Natural killer cell (primary cell): Measurements from ENCODE around the gene NT5C3B. TPM values are rescaled to one million over a fixed set of nuclear protein-coding genes. Genes with fewer than 3 reads are reported as not detected.

ENCODE experiments used
- ATAC-seq, 3 donors: fragments of 150-1000 bp in 2 of 3; fragments of 200-7000 bp in 1 of 3; cut with Tn5 transposase; 1 replicate in 1 of 3; 2 replicates in 2 of 3; pipeline ENCODE4 v1.10.0; 2021; ENCODE audit warnings: mild to moderate bottlenecking in 2 of 3, moderate library complexity in 2 of 3
- DNase-seq, 2 donors: peaks; one replicate each; pipeline versions ENCODE4 v3.0.0 to v3.0.0-alpha.2; 2013 to 2021; ENCODE audit warnings: mixed read lengths in 1 of 2
- H3K27ac ChIP-seq: one replicate; pipeline ENCODE4 v1.5.1; 2013; ENCODE audit warnings: mild to moderate bottlenecking, low read length
- H3K27me3 ChIP-seq: one replicate; pipeline ENCODE4 v1.6.1; 2013; ENCODE audit warnings: low read length; ENCODE audit not compliant: control insufficient read depth, insufficient read depth
- H3K36me3 ChIP-seq: one replicate; pipeline ENCODE4 v1.6.1; 2013; ENCODE audit warnings: low read length; ENCODE audit not compliant: control insufficient read depth, insufficient read depth
- H3K4me1 ChIP-seq: one replicate; pipeline ENCODE4 v1.6.1; 2013; ENCODE audit warnings: low read length; ENCODE audit not compliant: control insufficient read depth, insufficient read depth
- H3K4me3 ChIP-seq: one replicate; pipeline ENCODE4 v1.5.1; 2013; ENCODE audit warnings: low read length
- H3K9me3 ChIP-seq: one replicate; pipeline ENCODE4 v1.6.1; 2013; ENCODE audit warnings: low read length; ENCODE audit not compliant: control insufficient read depth, insufficient read depth
- H3K27ac Mint-ChIP-seq, 2 donors: one replicate each; pipeline ENCODE4 v1.8.0; 2022; ENCODE audit warnings: mild to moderate bottlenecking in 2 of 2, mixed read lengths in 2 of 2, moderate library complexity in 1 of 2
- H3K27me3 Mint-ChIP-seq, 2 donors: one replicate each; pipeline ENCODE4 v1.8.0; 2022; ENCODE audit warnings: low read depth in 2 of 2, mixed read lengths in 2 of 2
- H3K36me3 Mint-ChIP-seq: one replicate; pipeline ENCODE4 v1.8.0; 2022; ENCODE audit warnings: mixed read lengths
- H3K4me1 Mint-ChIP-seq, 2 donors: one replicate each; pipeline ENCODE4 v1.8.0; 2022; ENCODE audit warnings: mixed read lengths in 2 of 2
- H3K4me3 Mint-ChIP-seq: one replicate; pipeline ENCODE4 v1.8.0; 2022; ENCODE audit warnings: mild to moderate bottlenecking, moderate library complexity, mixed read lengths
- H3K9me3 Mint-ChIP-seq, 2 donors: one replicate each; pipeline ENCODE4 v1.8.0; 2022; ENCODE audit warnings: mixed read lengths in 2 of 2
- CTCF ChIP-seq: fragments of 200-600 bp; IDR thresholded peaks from one replicate; pipeline ENCODE4 v1.8.0; 2022; ENCODE audit warnings: antibody characterized with exemption
- WGBS: methylation state at CpG from one replicate; pipeline ENCODE4 v1.1.7; 2013; ENCODE audit warnings: missing lambda C conversion rate; ENCODE audit not compliant: insufficient coverage; 5-methylcytosine and 5-hydroxymethylcytosine counted together
- intact Hi-C: fragments of 100-400 bp; cut with micrococcal nuclease; formaldehyde crosslinking; loops from one replicate; pipeline ENCODE4 v1.14.2; 2022
- total RNA-seq, 4 donors: library from RNA; stranded (reverse); fragments of 120-200 nt in 1 of 4; gene quantifications; one replicate each; pipeline versions ENCODE4 v1.2.3 to v1.2.4, GENCODE V29; 2013 to 2022

NT5C3B gene
- total RNA-seq, 3 donors from 2014 or later (not counting 1 experiment from before 2014, with no cell fraction given): 9.1 to 10.0 (median 9.8) TPM

GRCh38 chr17:41784207-41784744 lies 51.8 kb downstream of the NT5C3B start:
- Histone ChIP-seq H3K4me1 (peaks cover 36% of the 10 kb centered on the region), H3K36me3 (no peaks in the 10 kb centered on the region), H3K4me3 (no peak overlapping the region), H3K27ac (no peak overlapping the region), H3K9me3 (no peaks in the 10 kb centered on the region), H3K27me3 (peaks cover 7% of the 10 kb centered on the region)
- peaks cover 14 to 27% of the 10 kb centered on the region in 2 donors for H3K27me3 Mint-ChIP-seq
- H3K27ac Mint-ChIP-seq: no peak overlapping the region
- peaks cover 0 to 24% of the 10 kb centered on the region in 2 donors for H3K4me1 Mint-ChIP-seq
- no peak for DNase-seq
- intact Hi-C loops: no loop called here
- WGBS: 29% methylated on average over 6 of the region's 6 CpGs
- no peak for ATAC-seq
- no peaks in the 10 kb centered on the region for H3K36me3 Mint-ChIP-seq
- no peaks in the 10 kb centered on the region for H3K9me3 Mint-ChIP-seq
- no peak for TF ChIP-seq CTCF
- H3K4me3 Mint-ChIP-seq: no peak overlapping the region

GRCh38 chr17:41782142-41782541 lies 53.9 kb downstream of the NT5C3B start:
- intact Hi-C loops: no loop called here
- no peak overlapping the region for H3K27ac Mint-ChIP-seq
- WGBS: 71% methylated on average over 4 of the region's 4 CpGs
- Histone ChIP-seq H3K36me3 (no peaks in the 10 kb centered on the region), H3K9me3 (no peaks in the 10 kb centered on the region), H3K27ac (no peak overlapping the region), H3K27me3 (peaks cover 7% of the 10 kb centered on the region), H3K4me1 (peaks cover 36% of the 10 kb centered on the region), H3K4me3 (no peak overlapping the region)
- no peak for TF ChIP-seq CTCF
- no peak for DNase-seq
- ATAC-seq: no peak
- no peaks in the 10 kb centered on the region for H3K36me3 Mint-ChIP-seq
- H3K4me3 Mint-ChIP-seq: no peak overlapping the region
- H3K9me3 Mint-ChIP-seq: no peaks in the 10 kb centered on the region
- H3K4me1 Mint-ChIP-seq: peaks cover 0 to 14% of the 10 kb centered on the region in 2 donors
- peaks cover 14 to 27% of the 10 kb centered on the region in 2 donors for H3K27me3 Mint-ChIP-seq

GRCh38 chr17:41781404-41782110 lies 54.5 kb downstream of the NT5C3B start:
- Histone ChIP-seq H3K36me3 (no peaks in the 10 kb centered on the region), H3K27ac (no peak overlapping the region), H3K4me3 (no peak overlapping the region), H3K4me1 (peaks cover 31% of the 10 kb centered on the region), H3K9me3 (no peaks in the 10 kb centered on the region), H3K27me3 (peaks cover 7% of the 10 kb centered on the region)
- Mint-ChIP-seq H3K27ac (no peak overlapping the region), H3K9me3 (no peaks in the 10 kb centered on the region), H3K4me1 (peaks cover 0 to 10% of the 10 kb centered on the region in 2 donors), H3K4me3 (no peak overlapping the region), H3K36me3 (no peaks in the 10 kb centered on the region), H3K27me3 (peaks cover 14 to 24% of the 10 kb centered on the region in 2 donors)
- intact Hi-C loops: no loop called here
- ATAC-seq (no peak), DNase-seq (no peak)
- 79% methylated on average over 13 of the region's 13 CpGs for WGBS
- TF ChIP-seq CTCF: no peak
